ENCODE results near the gene ARID5A. TPM values are rescaled to one million over a fixed set of nuclear protein-coding genes. Genes with fewer than 3 reads are reported as not detected.
"Not testable (repeated sequence)": the region's sequence is repeated elsewhere in the genome, so short reads cannot be mapped to it uniquely, and the experiment has no call there.

ARID5A gene
- total and polyA plus RNA-seq, 2 experiments from 2014 or later: 15.2 to 19.5 TPM

DNA sequence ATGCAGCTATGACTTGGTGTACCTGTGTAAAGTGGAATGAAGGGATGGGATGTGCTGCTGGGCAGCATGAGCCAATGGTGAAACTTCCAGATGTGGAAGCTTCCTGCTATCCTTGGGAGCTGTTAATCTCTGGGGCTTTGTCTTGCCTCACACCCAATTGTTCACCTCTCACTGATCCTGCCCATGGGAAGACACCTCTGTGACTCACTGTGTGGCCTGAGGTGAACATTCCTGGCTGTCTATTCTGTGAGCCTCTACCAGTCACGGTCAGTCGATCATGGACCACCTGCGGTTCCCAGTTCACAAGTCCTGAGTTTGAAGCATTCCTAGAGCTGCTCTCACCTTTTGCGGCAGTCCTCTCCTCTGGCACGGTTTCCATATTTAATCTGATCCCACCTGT is 43.5 kb upstream of the ARID5A start:
- no peaks in the 10 kb centered on the region for H3K4me1 ChIP-seq (ENCODE audit: insufficient read depth)
- H4K20me1 ChIP-seq (ENCODE audit: insufficient read depth): no peaks in the 10 kb centered on the region
- in situ Hi-C loops (cut with MboI): no loop called here
- TF ChIP-seq EZH2phosphoT487 (IDR thresholded peaks at IDR 0.05; ENCODE audit: insufficient read depth, low read depth) (no peak), EZH2 (IDR thresholded peaks at IDR 0.05; ENCODE audit: insufficient read depth, poor library complexity, severe bottlenecking) (no peak)
- H3K4me3 ChIP-seq: no peak overlapping the region
- H3K27ac ChIP-seq: no peak overlapping the region
- DNase-seq: no peak
- no peak overlapping the region for H3K9ac ChIP-seq
- peaks cover 38% of the 10 kb centered on the region for H3K27me3 ChIP-seq (replicated peaks; ENCODE audit: insufficient read depth)
- H2AFZ ChIP-seq: no peak overlapping the region
- H3K79me2 ChIP-seq (ENCODE audit: insufficient read depth): no peaks in the 10 kb centered on the region
- no peaks in the 10 kb centered on the region for H3K36me3 ChIP-seq (ENCODE audit: low read depth)
- H3K9me2 ChIP-seq (ENCODE audit: insufficient read depth): no peaks in the 10 kb centered on the region
- no peaks in the 10 kb centered on the region for H3F3A ChIP-seq (ENCODE audit: insufficient read depth)
- H3K4me2 ChIP-seq (ENCODE audit: unreplicated experiment): no peak overlapping the region
- 62 to 76% methylated on average over 5 of the region's 5 CpGs for WGBS, 2 experiments (ENCODE audit: low coverage in 1 of 2, low lambda C conversion rate in 2 of 2, missing lambda C conversion rate in 2 of 2)
- H3K9me3 ChIP-seq (ENCODE audit: low read depth): no peaks in the 10 kb centered on the region

DNA sequence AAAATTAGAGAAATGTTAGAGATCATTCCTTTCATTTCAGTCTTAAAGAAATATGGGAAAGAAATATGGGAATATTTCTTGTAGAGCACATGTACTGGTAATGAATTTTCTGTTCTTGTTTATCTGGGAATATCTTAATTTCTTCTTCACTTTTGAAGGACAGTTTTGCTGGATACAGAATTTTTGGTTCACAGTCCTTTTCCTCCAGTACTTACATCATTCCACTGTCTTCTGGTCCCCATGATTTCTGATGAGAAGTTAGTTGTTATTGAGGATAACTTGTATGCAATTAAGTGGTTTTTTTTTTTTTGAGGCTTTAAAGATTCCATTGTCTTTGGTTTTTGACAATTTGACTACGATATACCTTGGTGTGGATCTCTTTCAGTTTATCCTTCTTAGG is 42.4 kb upstream of the ARID5A start:
- no peaks in the 10 kb centered on the region for H3K9me2 ChIP-seq (ENCODE audit: insufficient read depth)
- no peak overlapping the region for H3K27ac ChIP-seq
- TF ChIP-seq EZH2 (IDR thresholded peaks at IDR 0.05; ENCODE audit: insufficient read depth, poor library complexity, severe bottlenecking) (no peak), EZH2phosphoT487 (IDR thresholded peaks at IDR 0.05; ENCODE audit: insufficient read depth, low read depth) (no peak)
- peaks cover 48% of the 10 kb centered on the region for H3K27me3 ChIP-seq (replicated peaks; ENCODE audit: insufficient read depth)
- no peaks in the 10 kb centered on the region for H3K36me3 ChIP-seq (ENCODE audit: low read depth)
- no peak overlapping the region for H3K4me3 ChIP-seq
- 39 to 64% methylated on average over 1 of the region's 1 CpG for WGBS, 2 experiments (ENCODE audit: low coverage in 1 of 2, low lambda C conversion rate in 2 of 2, missing lambda C conversion rate in 2 of 2)
- H3K9me3 ChIP-seq (ENCODE audit: low read depth): no peaks in the 10 kb centered on the region
- no peak overlapping the region for H3K9ac ChIP-seq
- no peak overlapping the region for H3K4me2 ChIP-seq (ENCODE audit: unreplicated experiment)
- H4K20me1 ChIP-seq (ENCODE audit: insufficient read depth): no peaks in the 10 kb centered on the region
- no peak for DNase-seq
- no peaks in the 10 kb centered on the region for H3K79me2 ChIP-seq (ENCODE audit: insufficient read depth)
- no peaks in the 10 kb centered on the region for H3K4me1 ChIP-seq (ENCODE audit: insufficient read depth)
- H3F3A ChIP-seq (ENCODE audit: insufficient read depth): no peaks in the 10 kb centered on the region
- no peak overlapping the region for H2AFZ ChIP-seq
- in situ Hi-C loops (cut with MboI): no loop called here

DNA sequence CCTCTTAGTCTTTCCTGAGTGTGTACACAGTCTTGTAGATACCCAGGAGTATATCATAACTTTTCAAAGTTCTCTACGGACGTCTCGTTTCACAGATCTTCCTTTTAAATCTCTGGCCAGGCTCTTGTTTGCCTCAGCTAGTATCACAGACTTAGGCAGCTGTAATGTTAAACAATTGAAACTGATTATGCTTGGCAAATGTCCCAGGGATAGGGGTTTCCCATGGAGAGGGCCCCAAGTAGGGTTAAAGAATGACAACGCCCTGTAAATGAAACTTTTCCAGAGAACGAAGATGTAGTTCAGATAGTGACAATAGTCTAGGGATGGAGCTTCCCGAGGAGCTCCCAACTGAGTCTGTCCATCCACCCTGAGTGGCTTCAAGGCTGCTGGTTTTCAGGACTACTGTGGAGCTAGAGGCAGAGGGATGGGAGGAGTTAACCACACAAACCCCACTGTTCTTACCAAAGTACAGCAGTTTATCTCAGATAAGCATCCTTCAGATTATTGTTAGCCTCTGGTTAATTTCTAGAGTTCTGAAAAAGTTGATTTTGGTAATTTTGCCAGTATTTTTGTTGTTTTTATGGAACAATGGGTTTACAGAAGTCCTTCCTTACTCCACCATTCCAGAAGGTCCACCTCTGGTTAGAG is 40.4 kb upstream of the ARID5A start:
- DNase-seq: no peak
- Histone ChIP-seq H3K4me1 (ENCODE audit: insufficient read depth) (no peaks in the 10 kb centered on the region), H2AFZ (no peak overlapping the region), H3K27ac (no peak overlapping the region), H3K4me3 (no peak overlapping the region), H3K9me3 (ENCODE audit: low read depth) (no peaks in the 10 kb centered on the region), H3K9ac (no peak overlapping the region), H3K27me3 (replicated peaks; ENCODE audit: insufficient read depth) (peaks cover 62% of the 10 kb centered on the region), H3K4me2 (ENCODE audit: unreplicated experiment) (no peak overlapping the region), H3K79me2 (ENCODE audit: insufficient read depth) (no peaks in the 10 kb centered on the region), H4K20me1 (ENCODE audit: insufficient read depth) (no peaks in the 10 kb centered on the region), H3K9me2 (ENCODE audit: insufficient read depth) (no peaks in the 10 kb centered on the region), H3F3A (ENCODE audit: insufficient read depth) (no peaks in the 10 kb centered on the region), H3K36me3 (ENCODE audit: low read depth) (no peaks in the 10 kb centered on the region)
- TF ChIP-seq EZH2phosphoT487 (IDR thresholded peaks at IDR 0.05; ENCODE audit: insufficient read depth, low read depth): no peak
- no peak for TF ChIP-seq EZH2 (IDR thresholded peaks at IDR 0.05; ENCODE audit: insufficient read depth, poor library complexity, severe bottlenecking)
- WGBS, 2 experiments (ENCODE audit: low coverage in 1 of 2, low lambda C conversion rate in 2 of 2, missing lambda C conversion rate in 2 of 2): 31 to 39% methylated on average over 6 of the region's 6 CpGs
- in situ Hi-C loops (cut with MboI): no loop called here

DNA sequence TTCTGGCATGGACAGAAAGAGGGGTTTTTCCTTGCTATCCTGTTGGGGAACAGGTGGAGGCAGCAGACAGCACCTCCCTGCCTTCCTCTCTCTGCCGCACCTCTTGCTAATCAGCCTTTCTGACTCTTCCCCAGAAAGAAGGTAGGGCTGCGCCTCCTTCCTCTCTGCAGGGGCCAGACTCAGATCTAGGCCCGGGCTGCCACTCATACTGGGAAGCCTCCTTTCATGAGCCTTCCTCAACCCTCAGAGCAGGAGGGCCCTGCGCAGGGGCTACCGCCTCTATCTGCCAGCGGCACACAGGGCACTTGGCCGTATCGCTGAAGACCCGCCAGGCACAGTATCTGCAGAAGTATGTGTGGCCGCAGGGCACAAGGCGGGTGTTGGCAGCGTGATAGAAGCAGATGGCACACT is 38.5 kb upstream of the ARID5A start:
- no peaks in the 10 kb centered on the region for H3K36me3 ChIP-seq (ENCODE audit: low read depth)
- WGBS, 2 experiments (ENCODE audit: low coverage in 1 of 2, low lambda C conversion rate in 2 of 2, missing lambda C conversion rate in 2 of 2): 65 to 68% methylated on average over 12 of the region's 12 CpGs

DNA sequence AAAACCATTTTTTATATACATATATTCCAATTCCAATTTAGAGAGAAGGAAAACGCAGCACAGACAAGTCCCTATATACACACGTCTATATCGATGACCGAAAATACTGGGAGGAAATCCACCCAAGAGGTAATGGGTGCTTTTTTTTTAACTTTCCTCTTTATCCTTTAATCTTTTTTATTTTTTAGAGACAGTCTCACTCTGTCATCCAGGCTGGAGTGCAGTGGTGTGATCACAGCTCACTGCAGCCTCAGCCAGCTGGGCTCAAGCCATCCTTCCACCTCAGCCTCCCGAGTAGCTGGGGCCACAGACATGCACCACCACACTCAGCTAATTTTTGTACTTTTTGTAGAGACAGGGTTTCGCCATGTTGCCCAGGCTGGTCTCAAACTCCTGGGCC is 37.9 kb upstream of the ARID5A start:
- H2AFZ ChIP-seq; H3K9me3 ChIP-seq (ENCODE audit: low read depth); H3K79me2 ChIP-seq (ENCODE audit: insufficient read depth); H3K4me1 ChIP-seq (ENCODE audit: insufficient read depth); H3K4me2 ChIP-seq (ENCODE audit: unreplicated experiment); H3K9me2 ChIP-seq (ENCODE audit: insufficient read depth); H4K20me1 ChIP-seq (ENCODE audit: insufficient read depth); H3F3A ChIP-seq (ENCODE audit: insufficient read depth); H3K4me3 ChIP-seq; H3K36me3 ChIP-seq (ENCODE audit: low read depth); DNase-seq; H3K27ac ChIP-seq; H3K9ac ChIP-seq; in situ Hi-C loops (cut with MboI): not testable (repeated sequence)
- WGBS, 2 experiments (ENCODE audit: low coverage in 1 of 2, low lambda C conversion rate in 2 of 2, missing lambda C conversion rate in 2 of 2): 54 to 57% methylated on average over 6 of the region's 6 CpGs
- peaks cover 60% of the 10 kb centered on the region for H3K27me3 ChIP-seq (replicated peaks; ENCODE audit: insufficient read depth)

More for the DNA sequence above, 38.5 kb upstream of the ARID5A start:
- H3K4me1 ChIP-seq (ENCODE audit: insufficient read depth): no peaks in the 10 kb centered on the region
- TF ChIP-seq EZH2 (IDR thresholded peaks at IDR 0.05; ENCODE audit: insufficient read depth, poor library complexity, severe bottlenecking): no peak
- TF ChIP-seq EZH2phosphoT487 (IDR thresholded peaks at IDR 0.05; ENCODE audit: insufficient read depth, low read depth): no peak
- no peaks in the 10 kb centered on the region for H3K79me2 ChIP-seq (ENCODE audit: insufficient read depth)
- H3K4me2 ChIP-seq (ENCODE audit: unreplicated experiment): no peak overlapping the region
- no peak for DNase-seq
- no peaks in the 10 kb centered on the region for H3K9me2 ChIP-seq (ENCODE audit: insufficient read depth)
- peaks cover 65% of the 10 kb centered on the region for H3K27me3 ChIP-seq (replicated peaks; ENCODE audit: insufficient read depth)
- in situ Hi-C loops (cut with MboI): no loop called here
- no peak overlapping the region for H3K27ac ChIP-seq
- no peaks in the 10 kb centered on the region for H3F3A ChIP-seq (ENCODE audit: insufficient read depth)
- no peak overlapping the region for H3K4me3 ChIP-seq
- H4K20me1 ChIP-seq (ENCODE audit: insufficient read depth): no peaks in the 10 kb centered on the region
- no peaks in the 10 kb centered on the region for H3K9me3 ChIP-seq (ENCODE audit: low read depth)
- no peak overlapping the region for H2AFZ ChIP-seq
- H3K9ac ChIP-seq: no peak overlapping the region

Data from GM23248 (cell line).